Measurements from ENCODE around the gene SLC30A3.

SLC30A3 gene

DNA sequence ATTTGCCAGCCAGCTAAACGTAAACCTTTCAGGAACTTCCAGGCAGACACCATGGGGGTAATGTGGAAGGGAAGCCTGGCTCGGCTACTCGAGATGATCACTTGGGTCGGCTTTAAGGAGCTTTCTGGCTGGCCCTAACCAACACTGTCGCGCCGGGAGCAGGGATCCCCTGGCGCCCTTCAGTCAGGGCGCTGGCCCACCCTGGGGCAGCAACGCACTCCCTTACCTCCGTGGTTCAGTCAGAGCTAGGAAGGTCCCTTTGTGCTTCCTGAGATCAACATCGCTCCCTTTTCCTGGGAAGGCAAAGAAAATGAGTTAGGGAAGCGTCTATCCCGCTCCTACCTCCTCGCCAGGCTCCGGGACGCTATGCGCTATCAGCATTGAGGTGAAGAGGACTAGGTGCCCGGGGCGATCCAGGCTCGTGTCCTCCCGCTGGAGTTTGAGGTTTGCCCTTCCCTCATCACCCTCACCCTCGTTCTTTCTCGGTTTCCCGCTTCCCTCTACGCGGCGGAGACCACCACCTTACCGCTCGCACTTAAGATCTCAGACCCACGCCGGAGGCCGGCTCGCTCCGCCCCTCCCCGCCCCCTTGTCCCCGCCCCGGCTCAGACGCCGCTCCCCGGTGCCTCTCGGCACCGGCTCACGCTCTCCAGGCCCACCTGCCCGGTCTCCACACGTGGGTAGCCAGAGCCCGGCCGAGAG lies 51.5 kb downstream of the SLC30A3 start:
- in situ Hi-C loops (cut with HindIII; ENCODE audit: low sequenced_read_pairs) = no loop called here
- TF ChIP-seq CTCF (IDR thresholded peaks at IDR 0.05; ENCODE audit: low read depth, low read length, missing control alignments) = no peak
- DNase-seq (ENCODE audit: low read depth) = no peak
- H3K4me3 ChIP-seq (ENCODE audit: low read depth, low read length) = peak overlapping the region; percentile 76

DNA sequence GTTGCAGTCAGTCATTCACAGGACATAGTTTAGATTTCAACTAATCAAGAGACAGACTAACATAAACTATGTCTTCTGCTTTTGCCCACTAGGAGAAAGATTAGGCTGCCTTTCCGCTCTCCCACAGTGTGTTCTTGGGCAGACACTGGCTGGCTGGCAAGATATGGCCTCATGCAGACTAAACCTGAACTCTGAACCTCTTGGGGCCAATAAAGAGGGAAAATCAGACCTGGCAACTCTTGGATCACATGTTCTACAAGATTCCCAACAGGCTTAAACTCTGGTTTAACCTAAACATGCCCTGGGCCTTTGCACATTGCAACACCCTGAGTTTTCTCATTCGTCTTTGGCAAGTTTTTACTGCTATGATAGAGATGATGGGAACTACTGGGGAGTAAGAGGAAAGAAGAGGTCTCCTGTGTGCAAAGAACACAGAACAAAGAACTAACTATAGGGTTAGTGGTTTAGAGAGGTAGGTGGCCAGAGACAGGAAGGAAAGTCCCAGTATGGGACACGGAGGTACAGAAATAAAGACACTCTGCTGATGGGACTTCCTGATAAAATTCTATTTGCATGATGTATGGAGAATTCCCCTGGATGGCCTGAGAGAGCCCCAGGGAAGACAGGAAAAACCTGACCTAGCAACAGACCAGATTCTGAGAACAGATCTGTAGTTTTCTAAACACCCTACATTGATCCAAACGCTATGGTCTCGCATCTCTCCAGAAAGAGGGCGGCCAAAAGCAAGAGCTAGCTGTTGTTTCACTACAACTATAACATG lies 53.0 kb downstream of the SLC30A3 start:
- no peak for DNase-seq (ENCODE audit: low read depth)
- in situ Hi-C loops (cut with HindIII; ENCODE audit: low sequenced_read_pairs) = no loop called here
- TF ChIP-seq CTCF (IDR thresholded peaks at IDR 0.05; ENCODE audit: low read depth, low read length, missing control alignments) = no peak
- H3K4me3 ChIP-seq (ENCODE audit: low read depth, low read length) = no peak overlapping the region

- TF ChIP-seq CTCF (IDR thresholded peaks at IDR 0.05; ENCODE audit: low read depth, low read length, missing control alignments) = no peak
- in situ Hi-C loops (cut with HindIII; ENCODE audit: low sequenced_read_pairs) = no loop called here
- DNase-seq (ENCODE audit: low read depth) = no peak
- no peak overlapping the region for H3K4me3 ChIP-seq (ENCODE audit: low read depth, low read length)
These were observed 54.3 kb downstream of the SLC30A3 start for GRCh38 chr2:27208486-27209050.

GRCh38 chr2:27206346-27206745 lies 56.5 kb downstream of the SLC30A3 start:
- in situ Hi-C loops (cut with HindIII; ENCODE audit: low sequenced_read_pairs) = no loop called here
- TF ChIP-seq CTCF (IDR thresholded peaks at IDR 0.05; ENCODE audit: low read depth, low read length, missing control alignments) = no peak
- DNase-seq (ENCODE audit: low read depth) = no peak
- no peak overlapping the region for H3K4me3 ChIP-seq (ENCODE audit: low read depth, low read length)

GRCh38 chr2:27205206-27205605 lies 57.6 kb downstream of the SLC30A3 start:
- no peak for DNase-seq (ENCODE audit: low read depth)
- H3K4me3 ChIP-seq (ENCODE audit: low read depth, low read length) = no peak overlapping the region
- TF ChIP-seq CTCF (IDR thresholded peaks at IDR 0.05; ENCODE audit: low read depth, low read length, missing control alignments) = no peak
- in situ Hi-C loops (cut with HindIII; ENCODE audit: low sequenced_read_pairs) = no loop called here

DNA sequence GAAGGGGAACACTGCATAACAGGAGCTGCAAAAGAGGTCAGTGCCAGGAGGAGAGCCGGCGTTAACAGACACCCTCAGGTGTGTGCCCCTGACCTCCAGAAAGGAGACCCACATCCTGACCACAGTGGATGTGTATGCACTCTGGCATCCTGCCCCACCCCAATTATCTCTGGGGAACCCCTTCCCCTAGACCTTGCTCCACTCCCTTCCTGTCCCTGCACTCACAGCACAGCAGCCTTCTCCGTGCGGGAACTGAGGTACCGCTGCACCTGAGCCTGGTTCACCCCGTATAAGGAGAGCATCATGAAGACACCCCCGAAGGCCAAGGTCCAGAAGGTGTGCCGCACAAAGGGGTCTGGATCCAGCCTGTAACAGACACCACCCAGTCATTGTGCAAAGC lies 58.3 kb downstream of the SLC30A3 start:
- in situ Hi-C loops (cut with HindIII; ENCODE audit: low sequenced_read_pairs) = no loop called here
- TF ChIP-seq CTCF (IDR thresholded peaks at IDR 0.05; ENCODE audit: low read depth, low read length, missing control alignments) = no peak
- no peak for DNase-seq (ENCODE audit: low read depth)
- H3K4me3 ChIP-seq (ENCODE audit: low read depth, low read length) = no peak overlapping the region
